GM19025 (cell line): ENCODE measurements around the gene RABL6.

Experiments used
- ATAC-seq: cut with Tn5 transposase; IDR thresholded peaks from one replicate; pipeline ENCODE4 v1.9.1; 2021; ENCODE audit warnings: mild to moderate bottlenecking, low read depth, moderate library complexity; ENCODE audit not compliant: unreplicated experiment

RABL6 gene

DNA sequence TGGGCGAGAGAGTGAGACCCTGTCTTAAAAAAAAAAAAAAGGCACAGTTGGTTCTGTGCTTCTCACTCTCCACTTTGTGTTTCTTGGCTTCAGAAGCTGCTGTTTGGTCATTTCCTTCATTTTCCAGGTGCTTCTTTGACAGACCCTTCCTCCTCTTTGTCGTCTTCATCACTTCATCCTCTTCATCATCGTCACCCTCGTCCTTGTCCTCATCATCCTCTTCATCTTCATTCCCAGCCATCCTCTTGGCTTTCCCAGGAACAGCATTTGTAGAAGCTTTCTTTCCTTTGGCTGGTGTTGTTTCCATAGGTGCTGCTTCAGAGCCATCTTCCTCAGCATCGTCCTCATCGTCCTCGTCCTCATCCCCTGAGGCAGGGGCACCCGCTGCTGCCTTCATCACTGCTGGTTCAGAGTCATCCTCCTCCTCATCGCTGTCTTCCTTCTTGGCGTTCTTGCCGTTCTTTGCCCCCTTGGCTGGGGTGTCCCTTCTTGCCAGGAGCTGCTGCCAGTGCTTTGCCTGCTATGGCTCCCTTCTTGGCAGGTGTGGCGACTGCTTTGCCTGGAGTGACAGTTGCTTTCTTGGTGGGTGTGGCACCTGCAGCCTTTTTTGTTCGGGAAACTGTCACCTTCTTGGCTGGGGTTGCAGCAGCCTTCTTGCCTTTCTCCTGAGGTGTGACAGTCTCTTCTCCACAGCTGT is 7.1 kb downstream of the RABL6 start:
- ATAC-seq: no peak

DNA sequence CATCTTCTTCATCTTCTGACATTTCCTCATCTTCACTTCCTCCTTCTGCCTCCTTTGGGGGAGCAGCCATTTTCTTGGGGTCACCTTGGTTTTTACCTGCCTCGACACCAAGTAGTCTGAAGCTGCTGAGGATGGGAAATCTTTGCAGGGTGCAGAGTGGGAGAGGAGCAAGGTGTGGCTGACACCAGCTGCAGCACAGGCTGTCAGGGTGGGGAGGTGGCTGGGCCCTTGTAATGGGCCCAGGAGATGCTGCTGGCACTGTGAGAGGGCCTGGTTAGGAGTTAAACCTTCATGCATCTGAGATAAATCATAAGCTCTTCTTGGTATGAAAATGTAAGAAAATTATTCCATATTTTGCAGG is 7.7 kb downstream of the RABL6 start:
- no peak for ATAC-seq

DNA sequence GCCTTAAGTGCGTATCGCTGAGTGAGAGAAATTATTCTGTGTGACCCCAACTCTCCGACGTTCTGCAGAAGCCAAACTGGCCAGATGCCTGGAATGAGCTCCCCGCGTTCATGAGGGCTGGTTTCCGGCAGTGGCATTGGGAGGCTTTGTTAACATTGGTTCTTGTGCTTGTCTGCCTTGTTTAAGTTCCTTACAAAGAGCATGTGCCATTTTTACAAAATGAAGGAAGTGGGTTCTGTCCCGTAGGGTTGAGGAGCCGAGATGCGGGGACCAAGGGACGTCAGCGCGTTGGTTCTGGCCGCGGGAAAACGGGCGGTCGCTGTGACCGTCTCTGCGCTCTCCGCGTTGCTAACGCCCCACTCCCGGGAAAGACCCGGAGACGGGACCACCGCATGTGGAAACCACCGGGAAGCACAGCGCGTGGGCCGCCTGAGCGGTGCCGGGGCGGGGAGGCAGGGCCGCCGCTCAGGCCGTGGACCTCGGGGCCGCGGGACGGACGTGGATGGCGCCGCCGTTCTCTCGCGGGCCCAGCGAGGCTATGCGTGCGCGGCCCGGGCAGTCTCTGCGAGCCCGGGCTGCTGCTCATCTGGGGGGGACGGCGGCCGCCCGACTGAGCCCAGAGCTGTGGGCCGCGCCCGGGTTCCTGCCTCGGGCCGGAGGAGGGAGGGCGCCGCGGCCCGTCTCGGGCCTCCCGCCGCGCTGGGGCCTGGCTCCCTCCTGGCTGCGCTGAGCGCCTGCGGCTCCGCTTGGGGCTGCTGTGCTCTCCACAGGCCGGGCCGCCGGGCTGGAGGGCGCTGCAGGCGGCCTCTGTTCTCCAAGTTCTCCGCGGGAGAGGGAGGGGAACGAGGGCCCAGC is 13.4 kb downstream of the RABL6 start:
- ATAC-seq: no peak

DNA sequence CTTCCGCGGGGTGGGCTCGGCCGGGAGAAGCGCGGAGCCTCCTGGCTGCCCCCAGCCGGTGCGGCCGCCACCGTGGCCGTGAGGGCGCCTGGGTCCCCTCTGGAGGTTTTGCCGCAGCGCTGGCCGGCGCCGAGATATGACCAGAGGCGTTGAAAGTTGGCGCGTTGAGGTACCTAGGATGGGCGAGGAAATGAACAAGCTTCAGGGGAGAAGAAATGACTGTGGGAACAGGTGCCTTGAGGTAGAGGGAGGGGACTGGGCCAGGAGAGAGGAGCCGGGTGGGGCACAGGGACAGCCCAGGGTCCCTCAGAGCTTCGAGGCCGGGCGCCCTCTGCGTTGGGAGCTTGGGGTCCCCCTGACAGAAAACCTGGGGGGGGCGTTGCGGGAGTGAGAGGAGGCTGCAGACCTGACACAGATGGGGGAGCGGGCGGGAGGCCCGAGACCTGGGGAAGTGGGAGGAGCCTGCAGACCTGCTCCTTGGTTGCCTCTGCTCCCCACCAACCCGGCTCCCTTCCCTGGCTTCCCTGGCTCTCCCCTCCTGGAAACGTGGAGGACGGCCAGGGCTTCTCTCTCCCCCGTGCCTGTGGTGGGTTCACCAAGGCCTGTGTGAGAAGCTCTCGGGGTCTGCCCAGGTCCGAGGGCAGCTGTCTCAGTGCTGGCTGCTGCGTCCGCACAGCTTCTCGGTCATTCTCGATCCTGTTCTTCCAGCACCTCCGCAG is 14.2 kb downstream of the RABL6 start:
- ATAC-seq: no peak

DNA sequence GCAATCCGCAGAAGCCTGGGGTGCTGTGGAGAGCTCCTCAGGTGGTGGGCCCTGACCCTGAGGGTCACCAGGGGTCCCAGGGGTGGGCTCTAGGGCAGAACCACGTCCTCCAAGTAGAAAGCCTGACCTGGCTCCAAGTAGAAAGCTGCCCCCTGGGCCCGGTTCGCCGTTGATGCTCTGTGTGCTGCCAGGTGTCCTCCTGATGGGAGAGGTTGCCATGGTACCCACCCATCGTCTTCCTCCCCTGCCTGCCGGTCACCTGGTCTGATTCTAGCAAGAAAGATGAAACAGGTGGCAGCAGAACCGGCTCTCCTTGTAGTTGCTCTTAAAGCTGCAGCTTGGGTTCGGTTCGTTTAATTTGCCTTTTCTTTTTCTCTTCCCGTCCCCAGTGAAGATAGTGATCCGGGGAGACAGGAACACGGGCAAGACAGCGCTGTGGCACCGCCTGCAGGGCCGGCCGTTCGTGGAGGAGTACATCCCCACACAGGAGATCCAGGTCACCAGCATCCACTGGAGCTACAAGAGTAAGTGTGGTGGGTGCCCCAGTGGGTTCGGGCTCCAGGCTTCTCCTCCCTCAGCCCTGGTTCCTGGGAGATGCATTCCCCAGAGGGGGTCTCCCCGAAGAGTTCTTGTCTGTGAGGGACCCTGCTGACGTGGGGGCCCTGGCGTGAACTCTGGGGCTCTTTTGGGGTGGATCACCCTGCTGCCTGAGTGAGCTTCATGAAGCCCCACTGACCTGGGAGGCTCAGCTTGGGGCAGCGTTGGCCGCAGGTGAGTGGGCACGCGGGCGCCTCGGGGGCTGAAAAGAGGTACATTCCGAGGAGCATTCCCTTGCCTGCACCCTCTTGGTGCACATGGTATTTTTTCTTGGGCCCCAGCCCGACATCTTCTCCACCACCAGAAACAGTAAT is 15.6 kb downstream of the RABL6 start:
- ATAC-seq: no peak

DNA sequence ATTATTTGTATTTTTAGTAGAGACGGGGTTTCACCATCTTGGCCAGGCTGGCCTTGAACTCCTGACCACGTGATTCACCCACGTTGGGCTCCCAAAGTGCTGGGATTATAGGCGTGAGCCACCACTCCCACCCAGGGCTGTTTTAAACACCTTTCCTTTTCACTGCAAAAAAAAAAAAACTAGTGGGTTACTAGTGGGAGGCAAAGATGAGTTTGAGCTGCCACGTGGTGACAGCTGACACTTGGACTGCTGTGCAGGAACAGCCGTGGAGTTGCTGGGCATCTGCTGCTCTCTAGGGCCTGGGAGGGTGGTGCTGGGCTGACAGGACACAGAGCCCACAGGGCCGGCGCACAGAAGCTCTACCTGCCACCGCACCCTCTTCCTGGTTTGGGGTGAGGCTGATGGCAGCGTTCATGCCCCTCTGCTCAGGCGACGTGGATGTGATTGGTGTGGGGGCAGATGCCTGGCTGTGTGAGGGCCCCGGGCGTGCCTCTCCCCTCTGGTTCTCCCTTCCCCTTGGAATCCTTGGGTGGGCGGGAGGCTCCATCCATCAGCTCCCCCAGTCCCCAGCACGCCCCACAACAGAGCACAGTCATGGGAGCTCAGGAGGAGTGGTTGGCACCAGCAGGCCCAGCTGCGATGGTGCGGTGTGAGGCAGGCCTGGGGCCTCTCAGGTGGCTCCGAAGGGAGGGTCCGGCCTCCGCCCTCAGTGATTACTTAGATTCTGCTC is 16.9 kb downstream of the RABL6 start:
- no peak for ATAC-seq

DNA sequence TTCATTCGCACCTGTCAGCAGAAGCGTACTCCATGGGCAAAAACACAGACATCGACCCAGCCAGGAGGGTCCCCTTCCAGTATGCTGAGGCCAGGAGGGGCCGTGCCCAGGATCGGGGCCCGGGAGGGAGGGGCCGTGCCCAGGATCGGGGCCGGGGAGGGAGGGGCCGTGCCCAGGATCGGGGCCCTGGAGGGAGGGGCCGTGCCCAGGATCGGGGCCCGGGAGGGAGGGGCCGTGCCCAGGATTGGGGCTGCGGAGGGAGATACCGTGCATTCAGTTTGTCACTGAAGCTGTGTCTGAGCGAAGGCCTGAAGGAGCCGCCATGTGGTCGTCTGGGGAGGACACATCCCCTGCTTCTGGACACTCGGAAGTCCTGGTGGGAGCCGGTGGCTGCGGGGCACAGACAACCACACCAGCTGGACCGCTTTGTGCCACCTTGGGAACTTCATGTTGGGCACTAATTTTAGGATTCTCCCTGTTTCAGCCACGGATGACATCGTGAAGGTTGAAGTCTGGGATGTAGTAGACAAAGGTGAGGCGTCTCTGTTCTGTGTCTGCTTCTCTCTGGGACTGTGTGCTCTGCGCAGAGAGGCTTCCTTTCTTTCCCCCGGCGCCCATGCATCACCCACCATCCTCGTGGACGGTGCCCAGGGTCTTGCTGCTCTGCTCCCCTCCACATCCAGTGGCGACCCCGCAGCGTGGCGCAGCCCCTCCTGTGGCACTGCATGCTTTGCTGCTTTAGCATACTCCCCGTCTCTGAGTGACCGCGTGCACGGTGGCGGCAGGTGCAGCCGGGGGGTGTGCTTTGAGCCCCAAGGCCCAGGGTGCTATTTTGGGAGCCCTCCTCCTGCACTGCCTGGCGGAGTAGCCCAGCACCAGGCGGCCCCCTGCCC is 17.8 kb downstream of the RABL6 start:
- ATAC-seq: no peak

DNA sequence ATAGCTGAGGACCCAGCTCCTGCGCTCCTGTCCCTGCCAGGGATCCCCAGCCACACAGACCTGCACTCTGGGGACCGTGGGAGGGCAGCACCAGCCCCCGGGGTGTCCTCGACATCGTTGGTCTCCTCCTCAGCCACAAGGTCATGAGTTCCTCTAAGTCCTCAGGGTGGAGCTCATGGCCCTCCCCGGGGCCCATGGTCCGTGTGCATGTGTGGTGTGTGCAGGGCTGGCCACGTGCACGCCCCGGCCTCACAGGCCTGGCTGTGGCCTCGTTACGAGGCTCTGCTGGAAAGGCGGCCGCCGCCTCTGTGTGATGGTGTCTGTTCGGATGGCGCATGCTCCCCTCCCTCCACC is 18.4 kb downstream of the RABL6 start:
- ATAC-seq: no peak

DNA sequence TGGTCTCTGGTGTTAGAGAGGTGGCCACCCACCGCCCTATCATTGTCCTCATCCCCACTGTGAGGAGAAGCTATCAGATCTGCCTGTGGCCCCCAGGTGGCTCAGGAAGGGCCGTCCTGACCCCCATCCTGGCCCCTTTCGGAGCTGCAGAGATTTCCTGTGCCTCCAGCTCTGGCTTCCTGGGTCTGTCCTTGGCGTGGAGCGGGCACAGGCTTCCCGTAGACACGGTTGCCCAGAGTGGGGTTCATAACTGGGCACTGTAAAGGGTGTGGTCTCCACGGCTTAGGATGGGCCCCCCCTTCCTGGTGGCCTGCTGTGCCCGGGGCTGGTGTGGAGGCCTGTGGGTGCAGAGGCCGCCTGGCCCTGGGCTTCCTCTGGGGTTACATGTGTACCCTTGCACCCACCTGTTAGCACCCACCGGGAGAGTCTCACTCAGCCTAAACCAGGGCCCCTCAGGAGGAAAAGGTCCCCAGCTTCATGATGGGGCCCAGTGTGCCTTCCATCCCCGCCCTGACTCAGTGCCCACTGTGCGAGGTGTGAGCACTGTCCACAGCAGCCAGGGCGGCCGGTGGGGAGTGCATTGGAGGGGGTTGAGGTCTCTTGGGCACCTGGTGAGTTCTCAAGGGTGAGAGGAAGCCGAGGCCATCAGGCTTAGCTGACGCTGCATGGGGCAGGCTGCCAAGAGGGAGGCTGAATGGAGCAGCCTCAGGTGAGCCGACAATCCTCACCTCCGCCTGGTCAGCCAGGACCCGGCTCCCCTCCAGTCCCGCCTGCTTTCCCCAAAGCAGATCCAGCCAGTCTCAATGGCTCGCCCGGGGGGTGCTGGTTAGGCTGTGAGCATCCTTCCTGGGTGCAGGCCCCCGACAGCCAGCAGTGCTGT is 19.2 kb downstream of the RABL6 start:
- ATAC-seq: no peak

DNA sequence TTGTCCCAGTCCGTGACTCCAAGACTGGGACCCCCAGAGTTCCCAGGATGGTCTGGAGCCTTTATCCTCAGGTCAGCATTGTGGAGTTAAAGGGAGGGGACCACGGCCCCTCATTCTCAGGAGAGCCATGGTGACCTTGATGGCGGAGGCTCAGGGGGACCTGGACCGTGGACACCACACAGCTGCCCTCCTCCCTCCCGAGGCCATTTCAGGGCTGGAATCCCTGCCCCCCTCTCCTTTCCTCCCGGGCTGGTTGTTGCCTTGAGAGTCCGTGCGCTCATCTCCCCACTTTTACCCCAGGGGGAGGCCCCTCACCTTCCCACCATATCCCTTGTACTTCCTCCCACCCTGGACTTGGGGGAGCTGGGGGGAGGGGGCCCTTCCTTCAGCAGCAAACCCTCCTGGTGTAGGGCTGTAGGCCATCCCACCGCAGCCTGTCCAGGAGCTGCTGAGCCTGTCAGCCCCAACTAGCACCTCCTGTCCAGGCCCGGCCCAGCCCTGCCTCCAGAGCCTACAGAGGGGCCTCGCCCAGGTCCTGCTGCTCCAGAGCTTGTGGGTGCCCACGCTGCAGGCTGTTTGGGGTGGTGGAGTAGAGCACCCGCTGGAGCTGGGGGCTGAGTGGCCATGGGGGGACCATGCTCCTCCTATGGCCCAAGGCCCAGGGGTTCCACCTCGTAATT is 20.2 kb downstream of the RABL6 start:
- no peak for ATAC-seq

DNA sequence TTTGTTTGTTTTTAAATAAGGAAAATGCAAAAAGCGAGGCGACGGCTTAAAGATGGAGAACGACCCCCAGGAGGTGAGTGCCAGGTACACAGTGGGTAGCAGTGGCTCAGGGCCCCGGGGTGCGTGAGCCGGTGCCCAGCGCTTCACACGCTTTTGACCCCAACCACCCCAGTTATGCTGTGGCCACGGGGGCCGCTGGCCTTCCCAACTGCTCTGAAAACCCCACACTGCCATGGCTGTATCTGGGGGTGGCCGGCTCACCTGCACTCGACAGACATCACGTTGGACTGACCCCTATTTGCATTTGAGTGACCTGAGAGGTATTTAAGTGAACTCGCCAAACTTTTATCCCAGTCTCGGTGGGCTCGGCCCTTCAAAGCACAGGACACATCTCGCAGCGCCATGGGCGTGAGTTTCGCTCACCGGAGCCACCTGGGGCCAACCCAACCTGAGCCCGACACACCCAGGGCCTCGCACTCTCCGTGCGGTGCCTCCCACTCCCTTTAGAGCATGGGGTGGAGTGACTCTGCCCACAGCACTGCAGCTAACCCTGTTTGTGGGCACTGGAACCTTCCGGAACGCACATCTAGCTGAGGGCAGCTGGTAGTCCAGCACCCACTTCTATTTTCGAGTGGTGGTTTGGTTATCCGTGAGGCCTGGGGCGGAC is 20.9 kb downstream of the RABL6 start:
- ATAC-seq: no peak

DNA sequence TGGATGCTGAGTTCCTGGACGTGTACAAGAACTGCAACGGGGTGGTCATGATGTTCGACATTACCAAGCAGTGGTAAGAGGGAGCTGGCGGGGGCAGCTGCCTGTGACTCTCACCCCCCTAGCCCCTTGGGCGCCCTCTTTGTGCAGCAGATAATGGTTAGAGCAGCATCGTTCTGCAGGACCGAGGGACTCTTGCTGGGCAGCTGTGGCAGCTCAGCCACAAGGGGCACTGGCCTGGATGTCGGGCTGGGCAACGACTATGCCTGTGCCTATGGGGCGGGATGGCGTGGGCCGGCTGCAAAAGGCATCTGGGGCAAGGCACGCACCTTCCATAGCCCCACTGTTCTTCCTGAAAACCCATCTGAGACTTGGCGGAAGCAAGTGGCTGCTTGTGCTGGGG is 21.7 kb downstream of the RABL6 start:
- ATAC-seq: no peak

DNA sequence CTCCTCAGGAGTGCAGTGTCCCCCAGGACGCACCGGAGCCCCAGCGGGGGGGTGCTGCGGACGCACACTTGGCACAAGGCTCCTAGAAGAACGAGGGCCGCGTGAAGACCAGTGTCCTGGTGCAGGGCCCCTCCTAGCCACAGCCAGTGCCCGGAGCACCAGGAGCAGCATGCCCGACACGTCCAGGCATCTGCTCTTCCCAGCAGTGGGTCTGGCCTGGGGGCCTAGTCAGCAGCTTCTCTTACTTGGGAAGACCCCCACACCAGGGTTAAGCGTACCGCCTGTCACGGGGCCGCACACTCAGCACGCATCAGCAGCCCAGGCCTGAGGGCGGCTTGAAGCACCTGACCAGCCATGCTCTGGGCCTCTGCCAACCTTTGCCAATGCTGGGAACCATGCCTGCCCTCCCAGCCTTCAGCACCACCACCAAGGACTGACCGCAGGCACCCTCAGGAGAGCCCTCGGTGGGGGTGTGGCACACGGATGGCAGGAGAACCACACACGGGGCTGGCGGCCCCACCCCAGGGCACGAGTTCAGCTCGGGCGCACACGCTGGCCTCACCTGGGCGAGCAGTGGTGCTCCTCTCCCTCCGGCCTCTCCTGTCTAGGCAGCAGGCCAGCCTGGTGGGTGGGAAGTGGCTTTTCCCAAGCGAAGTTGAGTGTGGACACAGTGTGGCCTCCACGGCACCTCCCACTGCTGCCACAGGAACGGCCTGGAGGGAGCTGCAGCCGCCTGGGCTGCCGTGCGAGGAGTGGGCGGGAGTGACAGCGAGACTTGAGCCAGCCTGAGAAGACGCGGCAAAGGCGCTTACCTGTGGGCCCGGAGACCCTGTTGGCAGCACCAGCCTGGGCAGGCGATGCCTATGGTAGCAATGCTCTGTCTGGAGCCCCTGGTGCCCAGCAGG is 22.5 kb downstream of the RABL6 start:
- ATAC-seq: no peak

DNA sequence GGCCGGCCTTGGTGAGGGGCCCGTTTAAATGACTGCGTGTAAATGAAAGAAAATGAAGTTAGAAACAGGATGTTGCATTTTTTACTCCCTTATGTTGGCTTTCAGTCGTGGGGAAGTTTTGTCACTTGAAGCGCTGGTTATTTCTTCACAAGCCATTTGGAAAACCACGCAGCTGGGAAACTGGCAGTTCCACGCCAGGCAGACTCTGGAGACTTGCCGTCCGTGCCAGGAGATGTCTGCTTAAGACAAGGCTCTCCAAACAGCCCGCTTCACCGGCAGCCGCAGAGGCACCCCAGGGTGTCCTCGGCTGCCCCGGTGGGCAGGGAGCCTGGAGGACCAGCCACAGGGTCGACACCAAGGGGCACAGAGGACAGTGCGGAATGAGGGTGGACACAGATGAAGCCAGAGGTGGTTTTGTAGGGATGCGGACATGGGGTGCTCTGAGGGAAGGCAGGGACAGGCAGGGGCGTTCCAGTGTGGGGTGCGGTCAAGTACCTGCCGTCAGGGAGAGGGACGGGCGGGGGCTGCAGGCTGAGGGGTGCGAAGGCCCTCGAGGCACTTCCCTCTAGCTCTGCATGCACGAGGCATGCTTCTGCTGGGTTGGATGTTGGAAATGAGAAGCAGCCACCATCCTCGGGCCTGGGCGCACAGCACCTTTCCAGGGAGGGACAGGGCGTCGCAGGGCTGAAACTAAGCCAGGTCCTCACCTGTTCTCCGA is 23.4 kb downstream of the RABL6 start:
- ATAC-seq: no peak

DNA sequence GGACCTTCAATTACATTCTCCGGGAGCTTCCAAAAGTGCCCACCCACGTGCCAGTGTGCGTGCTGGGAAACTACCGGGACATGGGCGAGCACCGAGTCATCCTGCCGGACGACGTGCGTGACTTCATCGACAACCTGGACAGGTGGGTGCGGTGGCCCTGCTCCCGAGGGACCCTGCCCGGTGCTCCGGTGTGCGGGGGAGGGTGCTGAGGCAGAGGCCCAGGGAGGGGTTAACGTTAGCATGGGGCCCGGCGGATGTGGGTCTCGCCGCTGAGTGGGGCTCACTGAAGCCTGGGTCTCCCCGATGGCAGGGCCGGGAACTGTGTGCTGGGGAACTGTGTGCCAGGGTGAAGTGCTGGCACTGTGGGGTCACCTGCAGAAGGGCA is 24.0 kb downstream of the RABL6 start:
- ATAC-seq: no peak
